Measurements from ENCODE around the gene GTPBP4. TPM values are rescaled to one million over a fixed set of nuclear protein-coding genes. Genes with fewer than 3 reads are reported as not detected.
"Not testable (repeated sequence)": the region's sequence is repeated elsewhere in the genome, so short reads cannot be mapped to it uniquely, and the experiment has no call there.

The GTPBP4 gene
- polyA plus RNA-seq, 1 donor, result 44.6 TPM

GRCh38 chr10:1059902-1060301 lies 71.7 kb downstream of the GTPBP4 start:
- DNase-seq, result no peak

GRCh38 chr10:1061930-1062774 lies 73.9 kb downstream of the GTPBP4 start:
- no peak for DNase-seq

- DNase-seq, result no peak
Measured at GRCh38 chr10:1063232-1063865, 75.1 kb downstream of the GTPBP4 start.

GRCh38 chr10:1064964-1065247 lies 76.7 kb downstream of the GTPBP4 start:
- DNase-seq, result no peak

GRCh38 chr10:1066734-1067133 lies 78.5 kb downstream of the GTPBP4 start:
- DNase-seq, result not testable (repeated sequence)

- no peak for DNase-seq
Measured at GRCh38 chr10:1068380-1069361, 80.4 kb downstream of the GTPBP4 start.

Other genes starting within 250 kb of the GTPBP4 start
- 91.2 TPM for gene LARP4B, start 56.7 kb upstream of the GTPBP4 start, polyA plus RNA-seq (ENCODE audit: insufficient read length)
- gene IDI2, start 37.4 kb downstream of the GTPBP4 start, polyA plus RNA-seq (ENCODE audit: insufficient read length), result not detected
- gene IDI1, start 60.7 kb downstream of the GTPBP4 start, polyA plus RNA-seq (ENCODE audit: insufficient read length), result 34.5 TPM
- gene WDR37, start 68.0 kb downstream of the GTPBP4 start, polyA plus RNA-seq (ENCODE audit: insufficient read length), result 12.5 TPM

Measured in hindlimb muscle (tissue), 1 donor.